ENCODE data around the gene GALNTL6.

- TF ChIP-seq POLR2A (IDR thresholded peaks at IDR 0.05) (no peak), CTCF (IDR thresholded peaks at IDR 0.05) (no peak)
Observed at GRCh38 chr4:171765514-171765913, 47.7 kb upstream of the GALNTL6 start.

All from testis (tissue), 2 donors.